Chondrocyte (in vitro differentiated cells): ENCODE data around the gene DACT2. TPM values are rescaled to one million over a fixed set of nuclear protein-coding genes. Genes with fewer than 3 reads are reported as not detected.

Source experiments
- DNase-seq: peaks from one replicate; pipeline ENCODE4 v3.0.0; 2021; ENCODE audit warnings: mixed read lengths, low spot score
- H3K27ac Mint-ChIP-seq: one replicate; pipeline ENCODE4 v1.8.0; 2021; ENCODE audit warnings: mild to moderate bottlenecking, moderate library complexity, mixed read lengths; ENCODE audit not compliant: unreplicated experiment
- H3K27me3 Mint-ChIP-seq: 2 replicates; pipeline ENCODE4 v1.8.0; 2021; ENCODE audit warnings: low read depth, mixed read lengths
- H3K36me3 Mint-ChIP-seq: 2 replicates; pipeline ENCODE4 v1.8.0; 2021; ENCODE audit warnings: low read depth, mixed read lengths
- H3K4me1 Mint-ChIP-seq: 2 replicates; pipeline ENCODE4 v1.8.0; 2021; ENCODE audit warnings: low read depth, mild to moderate bottlenecking, mixed read lengths
- H3K4me3 Mint-ChIP-seq: one replicate; pipeline ENCODE4 v1.8.0; 2021; ENCODE audit warnings: mild to moderate bottlenecking, moderate library complexity, mixed read lengths; ENCODE audit not compliant: unreplicated experiment
- H3K9me3 Mint-ChIP-seq: 2 replicates; pipeline ENCODE4 v1.8.0; 2021; ENCODE audit warnings: low read depth, mixed read lengths
- CTCF ChIP-seq: fragments of 200-600 bp; sonication (generic); IDR thresholded peaks from 2 replicates; pipeline ENCODE4 v1.5.0; 2021; ENCODE audit warnings: antibody characterized with exemption, mild to moderate bottlenecking, moderate library complexity
- total RNA-seq: library from RNA; stranded (reverse); gene quantifications from 3 replicates; pipeline ENCODE4 v1.2.1, GENCODE V29; 2021

Gene DACT2
- total RNA-seq, 1 donor from 2014 or later, result 4.6 TPM

DNA sequence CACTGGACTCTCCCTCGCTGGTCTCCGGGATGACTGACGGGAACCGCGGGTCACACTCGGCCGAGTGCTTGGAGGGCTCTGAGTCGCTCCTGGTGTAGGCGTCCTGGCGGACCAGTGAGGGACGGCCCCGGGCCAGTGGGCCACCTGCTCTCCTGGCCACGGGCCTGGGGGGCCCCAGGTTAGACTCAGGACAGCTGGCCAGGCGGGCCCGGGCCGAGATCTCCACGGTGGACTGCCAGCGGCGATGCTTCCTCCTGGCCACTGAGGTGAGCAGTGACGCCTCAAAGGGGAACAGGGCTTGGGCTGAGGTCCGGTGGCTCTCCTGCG, 11.9 kb downstream of the DACT2 start:
- H3K9me3 Mint-ChIP-seq, result no peaks in the 10 kb centered on the region
- no peak overlapping the region for H3K27ac Mint-ChIP-seq
- H3K27me3 Mint-ChIP-seq, result peaks cover 2% of the 10 kb centered on the region
- peaks cover 6% of the 10 kb centered on the region for H3K36me3 Mint-ChIP-seq
- no peak overlapping the region for H3K4me3 Mint-ChIP-seq
- DNase-seq, result peak; percentile 87
- no peak for TF ChIP-seq CTCF
- H3K4me1 Mint-ChIP-seq, result peaks cover under 1% of the 10 kb centered on the region

- peaks cover 5% of the 10 kb centered on the region for H3K4me1 Mint-ChIP-seq
- no peak overlapping the region for H3K27ac Mint-ChIP-seq
- TF ChIP-seq CTCF, result no peak
- H3K4me3 Mint-ChIP-seq, result no peak overlapping the region
- H3K9me3 Mint-ChIP-seq, result no peaks in the 10 kb centered on the region
- DNase-seq, result peak; percentile 68
- H3K27me3 Mint-ChIP-seq, result peaks cover 2% of the 10 kb centered on the region
- peaks cover 6% of the 10 kb centered on the region for H3K36me3 Mint-ChIP-seq
These were observed 12.4 kb downstream of the DACT2 start for GRCh38 chr6:168307015-168307694.

GRCh38 chr6:168305863-168306262, 13.7 kb downstream of the DACT2 start:
- Mint-ChIP-seq H3K27me3 (peaks cover 2% of the 10 kb centered on the region), H3K9me3 (no peaks in the 10 kb centered on the region), H3K4me1 (peaks cover 10% of the 10 kb centered on the region), H3K36me3 (peaks cover 6% of the 10 kb centered on the region), H3K27ac (no peak overlapping the region), H3K4me3 (no peak overlapping the region)
- TF ChIP-seq CTCF, result no peak
- no peak for DNase-seq

DNA sequence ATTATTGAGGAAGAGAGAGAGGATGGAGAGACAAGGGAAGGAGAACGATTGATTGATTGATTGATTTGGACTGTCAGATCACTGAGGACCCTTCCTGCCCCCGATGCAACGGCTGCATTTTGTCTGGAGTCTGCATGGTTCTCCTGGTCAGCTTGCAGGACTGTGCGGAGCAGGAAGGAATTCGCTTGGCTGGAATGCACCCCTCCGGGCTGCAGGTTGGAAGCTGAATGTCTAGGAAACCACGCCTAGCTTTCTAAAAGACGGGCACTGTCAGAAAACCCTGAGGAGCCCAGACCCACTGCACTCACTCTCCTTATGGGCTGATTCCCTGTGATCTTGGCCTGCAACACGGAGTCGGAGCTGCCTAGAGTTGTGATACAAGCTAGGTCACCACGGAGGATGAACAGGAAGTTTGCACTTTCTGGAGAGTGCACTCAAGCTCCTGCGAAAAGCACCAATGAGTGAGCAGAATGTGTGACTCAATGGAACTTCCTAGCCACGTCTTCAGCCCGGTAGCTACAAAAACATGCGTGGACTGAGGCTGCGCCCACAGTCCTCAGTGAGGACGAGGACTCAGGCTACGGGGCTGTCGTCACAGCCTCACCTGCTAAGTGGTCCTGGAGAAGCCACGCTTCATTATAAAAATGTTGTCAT, 14.4 kb downstream of the DACT2 start:
- Mint-ChIP-seq H3K9me3 (no peaks in the 10 kb centered on the region), H3K27ac (no peak overlapping the region), H3K27me3 (peaks cover 2% of the 10 kb centered on the region), H3K36me3 (peaks cover 4% of the 10 kb centered on the region), H3K4me1 (peaks cover 10% of the 10 kb centered on the region), H3K4me3 (no peak overlapping the region)
- no peak for TF ChIP-seq CTCF
- no peak for DNase-seq

- Mint-ChIP-seq H3K36me3 (peaks cover 4% of the 10 kb centered on the region), H3K4me1 (peaks cover 10% of the 10 kb centered on the region), H3K4me3 (no peak overlapping the region), H3K27me3 (peaks cover 2% of the 10 kb centered on the region), H3K27ac (no peak overlapping the region), H3K9me3 (no peaks in the 10 kb centered on the region)
- TF ChIP-seq CTCF, result no peak
- peak; percentile 75 for DNase-seq
These were observed 14.9 kb downstream of the DACT2 start for GRCh38 chr6:168304752-168305015.
